ENCODE measurements around the gene NPHS2.

NPHS2 gene

DNA sequence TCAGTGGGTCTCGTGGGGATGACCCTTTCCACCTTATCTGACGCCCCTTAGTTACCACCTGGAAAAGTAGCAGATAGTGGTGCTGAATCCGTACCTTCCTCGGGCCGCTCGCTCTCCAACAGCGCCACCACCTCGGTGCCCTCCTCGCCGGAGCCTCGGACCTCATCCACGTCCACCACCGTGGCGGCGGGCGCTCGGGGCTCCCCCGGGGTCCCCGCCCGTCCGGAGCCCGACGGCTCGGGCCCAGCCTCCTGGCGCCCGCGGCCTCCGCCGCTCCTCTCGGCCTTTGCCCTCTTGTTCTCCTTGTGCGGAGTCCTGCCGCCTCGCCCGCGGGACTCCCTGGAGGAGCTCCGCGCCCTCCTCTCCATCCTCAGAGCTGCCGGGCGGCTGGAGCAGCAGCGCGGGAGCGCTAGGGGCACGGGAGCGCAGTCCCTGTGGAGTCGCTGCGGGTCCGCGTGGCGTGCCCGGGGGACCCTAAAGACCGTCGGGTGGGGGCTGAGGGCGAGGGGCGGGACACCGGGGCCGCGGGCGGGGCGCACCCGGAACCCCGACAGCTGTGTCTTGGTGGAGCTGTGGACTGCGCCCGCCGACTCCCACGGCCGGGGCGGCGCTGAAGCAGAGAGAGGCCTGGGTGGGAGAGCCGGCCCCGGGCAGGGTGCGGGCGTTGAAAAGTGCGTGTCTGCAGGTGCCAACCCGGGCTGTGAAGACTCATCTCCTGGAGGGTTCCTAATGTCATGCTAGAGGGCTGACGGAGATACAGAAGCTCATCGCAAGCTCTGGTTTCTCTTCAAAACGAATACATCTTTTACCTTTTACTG lies at the start of gene NPHS2:
Gene NPHS2 (minus strand): TSS at position 452 of the 818 bp plus-strand sequence. CDS start 84 bp downstream, at position 368.
- H3K4me3 ChIP-seq (ENCODE audit: low read depth in 1 of 5, low read length in 5 of 5), result no peak within 1 kb of the TSS
- no peaks in the 10 kb centered on the region for H3K36me3 ChIP-seq (ENCODE audit: control insufficient read depth in 5 of 5, insufficient read depth in 5 of 5, low read length in 5 of 5)
- H3K9me3 ChIP-seq (ENCODE audit: control insufficient read depth in 5 of 5, low read length in 5 of 5), result no peaks in the 10 kb centered on the region
- H3K9ac ChIP-seq (ENCODE audit: low read length in 5 of 5), result no peak within 1 kb of the TSS
- no peak within 1 kb of the TSS for H3K27ac ChIP-seq (ENCODE audit: low read depth, low read length)
- peaks cover 0 to 5% (median 0%) of the 10 kb centered on the region in 5 donors for H3K4me1 ChIP-seq (ENCODE audit: control insufficient read depth in 5 of 5, insufficient read depth in 5 of 5, low read length in 5 of 5)
- H3K27me3 ChIP-seq (ENCODE audit: control insufficient read depth in 5 of 5, insufficient read depth in 4 of 5, low read length in 5 of 5), result peaks cover 15 to 29% (median 28%) of the 10 kb centered on the region in 5 donors

DNA sequence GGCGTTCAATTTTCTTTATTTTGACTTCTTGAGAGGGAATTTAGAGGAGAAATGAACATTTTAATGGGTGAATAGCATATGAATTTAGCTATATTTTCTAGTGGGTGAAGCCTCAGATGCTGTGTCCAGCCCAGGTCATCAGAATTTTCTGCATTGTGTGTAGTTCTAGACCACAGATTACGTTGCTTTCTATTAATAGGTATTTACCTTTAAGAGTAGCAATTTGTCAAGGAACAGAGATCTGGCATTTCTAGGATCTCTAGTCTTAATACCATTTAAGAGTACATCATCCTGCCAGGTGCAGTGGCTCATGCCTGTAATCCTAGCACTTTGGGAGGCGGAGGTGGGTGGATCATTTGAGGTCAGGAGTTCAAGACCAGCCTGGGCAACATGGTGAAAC lies 36.6 kb upstream of the NPHS2 start:
- H3K36me3 ChIP-seq (ENCODE audit: control insufficient read depth in 5 of 5, insufficient read depth in 5 of 5, low read length in 5 of 5), result no peaks in the 10 kb centered on the region

DNA sequence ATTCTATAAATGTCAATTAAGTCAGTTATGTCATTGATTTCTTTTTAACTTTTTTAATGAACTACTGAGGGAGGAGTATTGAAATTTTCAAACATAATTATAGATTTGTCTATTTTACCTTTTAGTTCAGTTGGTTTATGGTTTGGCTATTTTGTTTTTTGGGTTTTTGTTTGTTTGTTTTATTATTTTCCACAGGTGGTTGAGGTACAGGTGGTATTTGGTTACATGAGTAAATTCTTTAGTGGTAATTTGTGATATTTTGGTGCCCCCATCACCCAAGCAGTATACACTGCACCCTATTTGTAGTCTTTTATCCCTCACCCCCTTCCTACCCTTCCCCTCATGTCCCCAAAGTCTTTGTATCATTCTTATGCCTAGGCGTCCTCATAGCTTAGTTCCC lies 25.3 kb upstream of the NPHS2 start:
- Histone ChIP-seq H3K36me3 (ENCODE audit: control insufficient read depth in 5 of 5, insufficient read depth in 5 of 5, low read length in 5 of 5) (no peaks in the 10 kb centered on the region), H3K4me1 (ENCODE audit: control insufficient read depth in 5 of 5, insufficient read depth in 5 of 5, low read length in 5 of 5) (no peaks in the 10 kb centered on the region), H3K27ac (ENCODE audit: low read depth, low read length) (no peak overlapping the region), H3K27me3 (ENCODE audit: control insufficient read depth in 5 of 5, insufficient read depth in 4 of 5, low read length in 5 of 5) (no peaks in the 10 kb centered on the region), H3K9ac (ENCODE audit: low read length in 5 of 5) (no peak overlapping the region), H3K9me3 (ENCODE audit: control insufficient read depth in 5 of 5, low read length in 5 of 5) (peaks cover 0 to 5% (median 0%) of the 10 kb centered on the region in 5 donors), H3K4me3 (ENCODE audit: low read depth in 1 of 5, low read length in 5 of 5) (no peak overlapping the region)

More for the DNA sequence above, 36.6 kb upstream of the NPHS2 start:
- Histone ChIP-seq H3K9me3 (ENCODE audit: control insufficient read depth in 5 of 5, low read length in 5 of 5) (no peaks in the 10 kb centered on the region), H3K4me3 (ENCODE audit: low read depth in 1 of 5, low read length in 5 of 5) (no peak overlapping the region), H3K4me1 (ENCODE audit: control insufficient read depth in 5 of 5, insufficient read depth in 5 of 5, low read length in 5 of 5) (no peaks in the 10 kb centered on the region), H3K27ac (ENCODE audit: low read depth, low read length) (no peak overlapping the region), H3K9ac (ENCODE audit: low read length in 5 of 5) (no peak overlapping the region), H3K27me3 (ENCODE audit: control insufficient read depth in 5 of 5, insufficient read depth in 4 of 5, low read length in 5 of 5) (no peaks in the 10 kb centered on the region)

DNA sequence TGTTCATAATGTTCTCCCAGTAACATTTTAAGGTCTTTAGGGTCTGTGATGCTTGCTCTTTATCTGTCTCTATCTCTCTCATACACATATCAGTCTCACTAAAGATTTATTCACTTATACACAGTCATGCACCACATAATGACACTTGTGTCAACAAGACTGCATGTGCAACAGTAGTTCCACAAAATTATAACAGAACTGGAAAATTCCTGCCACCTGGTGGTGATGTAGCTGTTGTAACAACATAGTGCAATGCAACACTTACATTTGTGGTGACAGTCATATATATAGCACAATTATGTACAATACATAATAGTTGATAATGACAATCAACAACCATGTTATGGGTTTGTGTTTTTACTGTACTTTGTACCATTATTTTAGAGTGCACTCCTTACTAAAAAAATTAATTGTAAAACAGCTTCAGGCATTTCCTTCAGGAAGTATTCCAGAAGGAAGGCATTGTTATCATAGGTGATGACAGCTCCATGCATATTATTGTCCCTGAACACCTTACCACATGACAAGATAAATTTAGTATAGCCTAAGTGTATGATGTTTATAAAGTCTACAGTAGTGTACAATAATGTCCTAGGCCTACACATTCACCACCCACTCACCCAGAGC lies 24.0 kb upstream of the NPHS2 start:
- H3K27me3 ChIP-seq (ENCODE audit: control insufficient read depth in 5 of 5, insufficient read depth in 4 of 5, low read length in 5 of 5), result no peaks in the 10 kb centered on the region
- H3K9ac ChIP-seq (ENCODE audit: low read length in 5 of 5), result no peak overlapping the region
- H3K4me3 ChIP-seq (ENCODE audit: low read depth in 1 of 5, low read length in 5 of 5), result no peak overlapping the region
- peaks cover 0 to 2% (median 0%) of the 10 kb centered on the region in 5 donors for H3K9me3 ChIP-seq (ENCODE audit: control insufficient read depth in 5 of 5, low read length in 5 of 5)
- H3K27ac ChIP-seq (ENCODE audit: low read depth, low read length), result no peak overlapping the region
- H3K36me3 ChIP-seq (ENCODE audit: control insufficient read depth in 5 of 5, insufficient read depth in 5 of 5, low read length in 5 of 5), result no peaks in the 10 kb centered on the region
- H3K4me1 ChIP-seq (ENCODE audit: control insufficient read depth in 5 of 5, insufficient read depth in 5 of 5, low read length in 5 of 5), result no peaks in the 10 kb centered on the region

DNA sequence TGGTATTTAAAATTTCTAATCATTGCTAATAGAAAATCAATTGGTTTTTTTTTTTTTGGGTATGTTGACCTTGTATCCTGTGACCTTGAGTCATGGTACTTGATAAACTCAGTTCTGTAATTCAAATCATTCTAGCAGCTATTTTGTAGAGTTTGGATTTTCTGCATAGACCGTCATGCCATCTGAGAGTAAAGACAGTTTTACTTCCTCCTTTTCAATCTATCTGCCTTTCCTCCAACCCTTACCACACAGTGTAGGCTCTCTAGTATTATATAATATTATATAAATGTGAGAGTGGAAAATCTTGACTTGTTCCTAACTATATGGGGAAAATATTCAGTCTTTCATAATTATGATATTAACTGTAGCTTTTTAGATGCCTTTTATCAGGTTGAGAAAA lies 22.9 kb upstream of the NPHS2 start:
- Histone ChIP-seq H3K9me3 (ENCODE audit: control insufficient read depth in 5 of 5, low read length in 5 of 5) (peaks cover 0 to 2% (median 0%) of the 10 kb centered on the region in 5 donors), H3K36me3 (ENCODE audit: control insufficient read depth in 5 of 5, insufficient read depth in 5 of 5, low read length in 5 of 5) (no peaks in the 10 kb centered on the region), H3K4me3 (ENCODE audit: low read depth in 1 of 5, low read length in 5 of 5) (no peak overlapping the region), H3K27me3 (ENCODE audit: control insufficient read depth in 5 of 5, insufficient read depth in 4 of 5, low read length in 5 of 5) (no peaks in the 10 kb centered on the region), H3K4me1 (ENCODE audit: control insufficient read depth in 5 of 5, insufficient read depth in 5 of 5, low read length in 5 of 5) (no peaks in the 10 kb centered on the region), H3K9ac (ENCODE audit: low read length in 5 of 5) (no peak overlapping the region), H3K27ac (ENCODE audit: low read depth, low read length) (no peak overlapping the region)

DNA sequence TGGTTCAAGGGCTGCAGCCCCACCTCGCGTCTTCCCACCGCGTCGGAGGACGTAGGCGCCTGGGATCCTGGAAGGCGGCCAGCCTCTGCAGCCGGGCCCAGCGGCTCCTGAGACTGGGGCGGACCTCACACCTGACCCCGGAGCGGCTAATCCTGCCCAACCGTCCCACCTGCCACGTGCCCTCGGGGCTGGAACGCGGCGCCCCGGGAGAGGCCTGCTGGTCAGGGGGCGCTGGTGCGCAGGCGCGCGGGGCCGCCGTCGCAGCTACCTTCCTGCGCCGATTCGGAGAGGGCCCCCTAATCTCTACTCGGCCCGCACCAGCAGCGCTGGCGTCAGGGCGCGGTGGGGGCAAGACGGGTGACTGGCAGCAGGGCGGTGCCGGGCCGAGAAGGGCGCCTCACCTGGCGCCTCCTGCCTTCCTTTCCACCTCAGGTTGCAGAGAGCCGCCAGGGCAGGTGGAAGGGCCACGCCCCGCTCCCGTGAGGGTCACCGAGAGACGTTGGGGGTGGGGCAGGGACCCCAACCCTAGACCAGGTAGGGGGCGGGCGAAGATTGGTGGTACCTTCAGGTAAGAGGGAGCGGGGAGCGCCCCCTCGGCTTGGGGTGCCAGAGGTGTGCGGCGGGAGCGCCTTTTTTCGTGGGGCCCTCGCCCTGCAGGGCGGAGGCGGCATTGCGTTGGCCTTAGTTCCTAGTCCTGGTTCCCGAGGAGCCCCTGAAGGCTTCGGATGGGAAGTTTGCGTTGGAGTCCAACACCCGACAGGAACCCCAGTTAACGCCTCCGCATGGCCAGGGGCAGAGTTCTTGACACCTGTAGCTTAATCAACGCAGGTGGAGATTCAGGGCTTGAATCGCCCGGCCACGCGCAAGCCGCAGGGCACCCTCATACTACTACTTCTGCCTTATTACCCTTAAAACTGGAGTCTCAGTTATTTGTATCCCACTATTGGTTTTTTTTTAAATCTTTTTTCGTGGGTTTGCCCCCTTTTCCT lies 16.1 kb upstream of the NPHS2 start, which contains the start of gene TDRD5:
Gene TDRD5 (plus strand): TSS at position 241 of the 989 bp plus-strand sequence. CDS start 784 bp downstream, outside the sequence.
- no peaks in the 10 kb centered on the region for H3K36me3 ChIP-seq (ENCODE audit: control insufficient read depth in 5 of 5, insufficient read depth in 5 of 5, low read length in 5 of 5)
- peak within 1 kb of the TSS in 1 of 5 donors; percentile 7 for H3K9ac ChIP-seq (ENCODE audit: low read length in 5 of 5)
- H3K9me3 ChIP-seq (ENCODE audit: control insufficient read depth in 5 of 5, low read length in 5 of 5), result peaks cover 0 to 18% (median 11%) of the 10 kb centered on the region in 5 donors
- H3K4me1 ChIP-seq (ENCODE audit: control insufficient read depth in 5 of 5, insufficient read depth in 5 of 5, low read length in 5 of 5), result peaks cover 0 to 17% (median 8%) of the 10 kb centered on the region in 5 donors
- peaks cover 2 to 16% (median 11%) of the 10 kb centered on the region in 5 donors for H3K27me3 ChIP-seq (ENCODE audit: control insufficient read depth in 5 of 5, insufficient read depth in 4 of 5, low read length in 5 of 5)
- H3K4me3 ChIP-seq (ENCODE audit: low read depth in 1 of 5, low read length in 5 of 5), result peak within 1 kb of the TSS in 4 of 5 donors; percentile 14 to 55 (median 38)
- no peak within 1 kb of the TSS for H3K27ac ChIP-seq (ENCODE audit: low read depth, low read length)

DNA sequence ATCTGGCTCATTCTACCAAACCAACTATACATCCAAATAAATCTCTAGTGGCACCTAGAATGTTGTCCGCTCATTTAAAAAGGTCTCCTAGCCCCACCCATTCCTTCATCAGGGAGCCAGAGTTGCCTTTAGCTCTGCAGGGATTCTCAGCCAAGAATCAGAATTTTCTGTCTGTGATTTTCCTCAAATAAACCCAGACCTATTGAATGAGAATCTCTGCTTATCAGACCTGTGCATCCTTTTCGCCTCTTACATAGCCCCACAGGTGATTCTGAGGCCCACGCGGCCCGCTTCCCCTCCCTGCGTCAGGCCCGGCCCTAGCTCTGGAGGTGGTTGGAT lies 15.5 kb upstream of the NPHS2 start:
- Histone ChIP-seq H3K4me3 (ENCODE audit: low read depth in 1 of 5, low read length in 5 of 5) (peak overlapping the region in 4 of 5 donors; percentile 14 to 55 (median 38)), H3K4me1 (ENCODE audit: control insufficient read depth in 5 of 5, insufficient read depth in 5 of 5, low read length in 5 of 5) (peaks cover 0 to 17% (median 11%) of the 10 kb centered on the region in 5 donors), H3K27me3 (ENCODE audit: control insufficient read depth in 5 of 5, insufficient read depth in 4 of 5, low read length in 5 of 5) (peaks cover 2 to 16% (median 11%) of the 10 kb centered on the region in 5 donors), H3K9me3 (ENCODE audit: control insufficient read depth in 5 of 5, low read length in 5 of 5) (peaks cover 0 to 18% (median 11%) of the 10 kb centered on the region in 5 donors), H3K27ac (ENCODE audit: low read depth, low read length) (no peak overlapping the region), H3K9ac (ENCODE audit: low read length in 5 of 5) (no peak overlapping the region), H3K36me3 (ENCODE audit: control insufficient read depth in 5 of 5, insufficient read depth in 5 of 5, low read length in 5 of 5) (no peaks in the 10 kb centered on the region)

DNA sequence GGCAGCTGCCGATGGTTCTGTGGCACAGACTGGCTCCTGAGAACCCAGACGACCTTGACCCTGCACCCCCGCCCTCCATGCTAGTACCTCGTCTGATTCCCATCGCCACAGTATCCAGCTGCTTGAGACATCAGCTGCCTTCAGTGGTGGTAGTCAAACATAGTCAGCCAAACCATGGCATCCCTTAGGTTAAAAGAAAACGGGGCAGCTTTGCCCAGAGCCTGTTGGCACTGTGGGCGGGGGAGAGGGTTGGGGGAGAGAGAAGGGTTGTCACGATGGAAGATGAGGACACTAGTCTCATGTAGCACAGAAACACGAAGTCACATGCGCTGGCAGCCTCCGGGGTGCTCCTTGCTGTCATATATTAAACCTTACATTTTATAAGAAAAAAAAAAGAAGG lies 14.9 kb upstream of the NPHS2 start:
- Histone ChIP-seq H3K27me3 (ENCODE audit: control insufficient read depth in 5 of 5, insufficient read depth in 4 of 5, low read length in 5 of 5) (peaks cover 2 to 16% (median 11%) of the 10 kb centered on the region in 5 donors), H3K36me3 (ENCODE audit: control insufficient read depth in 5 of 5, insufficient read depth in 5 of 5, low read length in 5 of 5) (no peaks in the 10 kb centered on the region), H3K27ac (ENCODE audit: low read depth, low read length) (no peak overlapping the region), H3K4me3 (ENCODE audit: low read depth in 1 of 5, low read length in 5 of 5) (no peak overlapping the region), H3K9me3 (ENCODE audit: control insufficient read depth in 5 of 5, low read length in 5 of 5) (peaks cover 0 to 18% (median 11%) of the 10 kb centered on the region in 5 donors), H3K9ac (ENCODE audit: low read length in 5 of 5) (no peak overlapping the region), H3K4me1 (ENCODE audit: control insufficient read depth in 5 of 5, insufficient read depth in 5 of 5, low read length in 5 of 5) (peaks cover 0 to 19% (median 11%) of the 10 kb centered on the region in 5 donors)

DNA sequence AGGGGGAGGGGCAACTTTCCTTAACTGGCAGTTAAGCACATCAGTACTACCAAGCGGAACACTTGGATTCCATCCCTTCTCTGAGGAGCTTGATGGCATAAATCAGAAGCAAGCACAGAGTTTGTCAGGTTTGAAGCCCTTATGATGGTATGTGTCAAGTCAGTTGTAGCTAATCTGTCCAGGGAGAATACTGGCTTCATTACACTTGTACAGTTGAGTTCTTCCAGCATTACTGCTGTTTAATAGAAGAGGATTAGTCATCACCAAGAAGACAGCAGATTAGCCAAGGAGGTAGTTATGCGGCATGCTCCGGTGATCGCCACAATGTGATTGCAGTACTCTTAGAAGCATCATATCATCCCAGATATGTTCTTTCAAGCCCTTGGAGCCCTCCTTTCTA lies 13.8 kb upstream of the NPHS2 start:
- Histone ChIP-seq H3K4me1 (ENCODE audit: control insufficient read depth in 5 of 5, insufficient read depth in 5 of 5, low read length in 5 of 5) (peaks cover 0 to 19% (median 11%) of the 10 kb centered on the region in 5 donors), H3K36me3 (ENCODE audit: control insufficient read depth in 5 of 5, insufficient read depth in 5 of 5, low read length in 5 of 5) (no peaks in the 10 kb centered on the region), H3K9ac (ENCODE audit: low read length in 5 of 5) (no peak overlapping the region), H3K4me3 (ENCODE audit: low read depth in 1 of 5, low read length in 5 of 5) (no peak overlapping the region), H3K27ac (ENCODE audit: low read depth, low read length) (no peak overlapping the region), H3K9me3 (ENCODE audit: control insufficient read depth in 5 of 5, low read length in 5 of 5) (peaks cover 0 to 18% (median 11%) of the 10 kb centered on the region in 5 donors), H3K27me3 (ENCODE audit: control insufficient read depth in 5 of 5, insufficient read depth in 4 of 5, low read length in 5 of 5) (peaks cover 2 to 17% (median 11%) of the 10 kb centered on the region in 5 donors)

All from subcutaneous abdominal adipose tissue (tissue), 5 donors.